Activated effector memory CD4-positive, alpha-beta T cell treated with anti-CD3 and anti-CD28 coated beads, Interleukin-2, amount 50 U/mL, for 16 hours (primary cell): ENCODE measurements around the gene OTOP3.
"Not testable (repeated sequence)": the region's sequence is repeated elsewhere in the genome, so short reads cannot be mapped to it uniquely, and the experiment has no call there.

Source experiments
- DNase-seq: peaks from one replicate; pipeline ENCODE4 v3.0.0-alpha.2; 2020

OTOP3 gene

DNA sequence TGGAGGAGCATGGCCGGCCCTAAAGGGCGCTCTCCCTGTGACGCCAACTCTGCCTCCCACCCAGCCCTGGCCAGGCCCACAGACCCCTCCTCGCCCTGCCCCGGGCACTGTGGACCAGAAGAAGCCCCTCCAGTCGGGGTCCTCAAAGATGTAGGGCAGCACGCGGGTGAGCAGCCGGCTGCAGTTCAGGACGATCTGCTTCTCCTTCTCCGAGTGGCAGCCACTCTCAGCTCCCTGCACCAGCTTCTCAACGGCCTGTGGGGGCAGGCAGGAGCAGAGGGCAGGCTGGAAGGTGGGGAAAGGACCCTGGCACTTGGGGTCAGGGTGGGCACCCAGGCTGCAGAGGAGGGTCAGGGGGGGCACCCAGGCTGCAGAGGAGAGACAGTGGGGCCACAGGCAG, 28.0 kb downstream of the OTOP3 start:
- DNase-seq, result no peak

DNA sequence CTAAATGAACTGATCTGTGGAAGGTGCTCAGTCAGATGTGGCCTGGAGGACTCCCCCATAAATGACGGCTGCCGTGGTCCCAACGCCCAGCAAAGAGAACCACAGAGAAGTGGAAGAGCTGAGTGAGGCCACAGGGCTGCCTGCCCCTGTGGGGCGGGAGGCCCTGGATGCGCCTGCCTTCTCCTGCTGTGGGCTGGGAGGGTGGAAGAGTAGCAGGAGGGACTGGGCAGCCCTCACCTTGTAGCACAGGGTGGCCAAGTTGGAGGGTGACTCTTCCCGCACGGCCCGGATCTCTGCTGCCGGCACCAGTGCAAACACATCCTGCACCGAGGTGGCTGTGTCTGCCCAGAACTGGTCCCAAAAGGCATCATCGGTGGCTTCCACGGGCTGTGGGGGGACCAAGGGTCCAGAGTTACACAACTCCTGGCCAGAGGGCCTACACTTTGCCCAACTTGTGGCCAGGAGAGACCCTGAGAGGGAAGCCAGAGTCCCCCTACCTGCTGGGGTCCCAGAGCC, 28.6 kb downstream of the OTOP3 start:
- no peak for DNase-seq

DNA sequence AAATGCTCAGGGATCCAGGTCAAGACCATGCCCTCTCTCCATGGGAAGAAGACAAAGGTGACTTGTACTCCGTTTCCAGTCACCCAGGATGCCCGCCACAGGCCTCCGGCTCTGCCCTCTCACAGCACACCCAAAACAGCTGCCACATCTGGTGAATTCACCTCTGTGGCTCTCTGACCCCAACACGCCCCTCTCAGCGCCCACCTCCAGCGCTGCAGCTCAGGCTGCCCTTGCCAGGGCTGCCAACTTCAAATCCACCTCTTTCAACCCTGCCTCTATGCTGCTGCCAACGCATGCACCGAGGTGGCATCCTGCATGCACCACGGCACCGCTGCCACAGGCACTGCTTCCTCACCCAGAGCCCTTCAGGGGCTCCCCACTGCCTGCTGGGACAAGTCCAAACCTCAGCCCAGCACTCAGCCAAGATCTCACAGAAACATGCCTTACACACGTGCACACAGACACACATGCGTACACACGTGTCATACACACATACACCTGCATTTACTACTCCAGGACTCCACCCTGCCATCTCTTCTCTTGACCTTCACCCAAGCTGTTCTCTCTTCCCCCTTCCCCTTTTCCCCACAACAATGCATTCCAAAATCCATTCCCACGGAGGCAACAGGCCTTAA, 29.4 kb downstream of the OTOP3 start:
- no peak for DNase-seq

DNA sequence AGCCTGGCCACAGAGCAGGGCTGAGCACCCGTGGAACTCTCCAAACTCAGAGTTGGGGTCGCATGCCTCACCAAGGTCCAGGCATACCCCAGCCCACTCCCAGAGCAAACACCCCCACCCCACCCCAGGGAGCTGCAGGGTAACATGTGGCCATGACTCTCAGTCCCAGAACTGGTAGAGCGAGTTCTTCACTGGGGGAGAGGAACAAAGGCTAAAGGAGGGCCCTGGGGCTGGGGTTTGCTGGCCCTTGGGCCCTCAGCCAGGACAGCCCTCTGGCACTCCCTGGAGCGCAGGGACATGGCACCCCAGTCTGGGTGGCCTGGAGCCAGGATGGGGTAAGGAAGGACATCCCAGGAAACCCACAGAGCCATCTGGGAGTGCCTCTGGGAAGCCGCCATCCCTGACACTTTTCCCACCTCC, 32.7 kb downstream of the OTOP3 start:
- DNase-seq, result no peak

DNA sequence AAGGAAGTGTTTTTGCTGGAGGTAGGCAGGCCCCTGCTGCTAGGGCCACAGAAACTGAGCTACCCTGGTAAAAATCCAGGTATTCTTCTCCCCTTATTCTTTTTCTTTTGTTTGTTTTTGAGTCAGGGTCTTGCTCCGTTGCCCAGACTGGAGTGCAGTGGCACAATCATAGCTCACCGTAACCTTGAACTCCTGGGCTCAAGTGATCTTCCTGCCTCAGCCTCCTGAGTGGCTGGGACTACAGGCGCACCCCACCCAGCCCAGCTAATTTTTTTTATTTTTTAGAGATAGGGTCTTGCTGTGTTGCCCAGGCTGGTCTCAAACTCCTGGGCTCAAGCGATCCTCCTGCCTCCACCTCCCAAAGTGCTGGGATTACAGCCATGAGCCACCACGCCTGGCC, 33.8 kb downstream of the OTOP3 start:
- DNase-seq, result not testable (repeated sequence)

DNA sequence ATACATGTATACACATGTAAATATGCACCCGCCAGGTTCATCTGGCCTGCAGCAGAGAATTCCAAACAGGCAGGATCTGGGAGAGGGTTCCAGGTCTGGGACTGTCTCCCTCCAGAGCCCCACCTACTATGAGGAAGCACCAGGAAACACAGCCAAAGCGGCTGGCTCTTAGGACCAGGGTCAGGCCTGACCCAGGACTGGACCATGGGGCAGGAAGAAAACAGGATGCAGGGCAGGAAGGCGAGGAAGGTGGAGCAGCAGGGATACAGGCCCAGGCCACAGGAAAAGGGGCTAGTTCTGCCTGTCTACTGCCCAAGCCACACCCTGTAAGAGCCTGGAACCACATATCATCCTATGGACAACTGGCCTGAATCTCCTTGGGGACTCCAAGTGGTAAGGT, 34.7 kb downstream of the OTOP3 start:
- DNase-seq, result no peak

DNA sequence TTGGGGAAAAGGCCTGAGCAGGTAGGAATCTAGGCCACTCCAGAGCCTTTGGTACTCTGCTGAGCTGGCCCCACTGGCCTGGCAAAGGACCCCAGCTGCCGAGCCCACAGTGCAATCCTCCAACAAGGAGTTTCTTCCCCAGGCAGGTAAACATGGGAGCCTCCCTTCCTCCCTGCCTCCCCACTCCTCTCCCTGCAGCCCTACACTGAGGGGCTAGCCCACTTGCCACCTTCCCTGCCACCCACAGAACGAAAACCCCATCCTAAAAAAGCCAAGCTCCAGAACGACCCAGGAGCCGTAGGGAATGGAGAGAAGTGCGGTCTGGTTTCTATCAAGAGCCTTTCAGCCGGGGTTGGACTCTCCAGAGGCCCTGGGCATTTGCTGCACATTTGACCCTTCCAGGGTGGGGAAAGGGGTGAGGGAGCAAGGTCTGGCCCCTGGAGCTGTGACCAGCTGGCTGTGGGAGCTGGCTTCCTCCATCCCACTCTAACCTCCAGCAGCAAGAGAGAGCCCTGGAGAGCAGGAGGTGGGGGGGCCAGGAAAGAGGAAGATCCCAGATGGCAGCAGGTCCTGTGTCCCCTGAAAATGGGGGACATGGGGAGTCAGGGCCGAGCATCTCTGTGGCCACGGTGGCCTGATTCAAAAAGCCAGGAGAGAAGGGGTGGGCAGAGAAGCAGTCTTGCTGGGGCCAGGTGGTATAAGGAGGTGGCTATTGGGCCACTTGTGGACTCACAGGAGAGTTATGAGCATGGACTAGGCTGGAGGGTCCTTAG, 35.6 kb downstream of the OTOP3 start:
- DNase-seq, result no peak

DNA sequence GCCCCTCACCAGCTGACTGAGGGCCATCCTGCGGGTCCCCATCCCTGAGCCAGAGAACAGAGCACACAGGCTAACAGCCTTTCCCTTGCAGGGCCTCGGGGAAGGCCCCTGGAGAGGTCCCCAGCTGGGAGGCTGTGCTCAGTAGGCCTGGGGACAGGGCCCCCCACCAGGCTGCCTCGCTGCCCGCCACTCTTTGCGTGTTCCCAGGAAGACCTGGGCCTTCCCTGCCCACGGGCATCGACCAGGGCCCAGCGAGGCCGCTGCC, 36.1 kb downstream of the OTOP3 start:
- DNase-seq, result no peak

DNA sequence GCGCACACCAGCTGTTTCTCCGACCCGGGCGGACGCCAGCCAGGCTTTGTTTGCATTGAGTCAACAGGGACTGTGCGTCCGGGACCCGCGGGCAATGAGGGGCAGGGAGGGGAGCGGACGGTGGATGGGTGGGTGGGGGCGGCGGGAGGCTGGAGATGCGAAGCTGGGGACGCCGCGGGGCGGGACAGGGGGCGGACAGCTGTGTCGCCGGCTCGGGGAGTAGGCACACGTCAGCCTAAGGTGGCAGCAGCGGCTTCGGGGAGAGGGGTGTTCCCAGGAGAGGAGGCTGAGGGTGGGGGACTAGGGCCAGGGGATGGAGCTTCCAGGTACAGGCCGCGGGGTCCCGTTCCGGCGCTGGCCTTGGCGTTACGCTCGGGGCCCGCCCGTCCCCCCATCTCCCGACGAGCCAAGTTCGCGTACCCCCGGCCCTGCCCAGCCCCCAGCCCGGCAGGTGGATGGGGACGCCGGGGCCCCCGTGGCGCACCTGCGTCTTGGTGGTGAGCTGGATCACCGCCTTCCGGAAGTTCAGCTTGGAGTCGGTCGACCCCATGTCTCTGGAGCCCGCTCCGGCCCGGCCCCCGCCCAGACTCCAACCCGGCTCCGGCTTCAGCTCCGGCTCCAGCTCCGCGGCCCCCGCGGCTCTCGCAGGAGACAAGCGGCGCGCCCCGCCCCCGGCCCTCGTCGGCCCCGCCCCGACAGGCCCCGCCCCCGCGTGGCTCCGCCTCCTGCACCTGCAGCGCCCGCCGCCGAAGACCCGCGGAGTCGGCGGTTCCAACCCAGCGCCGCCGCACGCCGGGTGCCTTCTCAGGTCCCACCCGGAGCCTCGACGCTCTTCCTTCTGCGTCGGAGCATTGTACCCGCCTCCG, 36.6 kb downstream of the OTOP3 start, which contains the start of gene HID1:
HID1 (minus strand) TSS at position 653 of the 866 bp plus-strand sequence; CDS start at position 550, 103 bp downstream.
- DNase-seq, result peak; percentile 92

DNA sequence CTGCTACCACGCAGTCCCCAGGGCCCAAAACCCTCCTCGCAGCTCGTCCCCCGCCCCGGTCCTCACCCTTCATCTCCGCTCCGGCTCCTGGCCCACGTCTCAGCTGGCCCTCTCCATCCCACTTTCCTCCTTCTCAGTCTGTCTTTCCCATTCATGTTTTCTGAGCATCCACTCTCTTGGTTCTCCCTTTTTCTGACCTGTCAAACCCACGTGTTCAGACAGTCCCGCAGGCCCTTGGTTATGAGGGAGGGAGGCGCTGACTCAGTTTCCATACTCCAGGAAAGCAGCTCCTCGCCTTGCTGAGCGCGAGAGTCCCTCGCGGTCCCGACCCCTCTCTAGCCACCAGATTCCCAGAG, 37.3 kb downstream of the OTOP3 start:
- no peak for DNase-seq

DNA sequence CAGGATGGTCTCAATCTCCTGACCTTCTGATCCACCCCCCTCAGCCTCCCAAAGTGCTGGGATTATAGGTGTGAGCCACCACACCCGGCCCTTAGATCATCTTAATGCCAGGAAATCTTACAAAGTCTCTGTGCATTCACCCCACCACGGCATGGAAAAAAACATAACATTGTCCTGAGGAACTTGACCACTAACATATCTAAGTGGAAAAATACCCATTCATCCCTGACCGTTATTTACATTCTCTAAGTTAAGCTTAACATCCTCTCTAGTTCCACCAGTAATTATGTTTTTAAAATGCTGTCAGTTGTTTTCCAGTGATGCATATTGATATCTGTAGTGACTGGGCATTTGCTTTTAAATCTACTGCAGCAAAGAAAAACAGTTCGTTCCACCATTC, 40.2 kb downstream of the OTOP3 start:
- DNase-seq, result no peak

DNA sequence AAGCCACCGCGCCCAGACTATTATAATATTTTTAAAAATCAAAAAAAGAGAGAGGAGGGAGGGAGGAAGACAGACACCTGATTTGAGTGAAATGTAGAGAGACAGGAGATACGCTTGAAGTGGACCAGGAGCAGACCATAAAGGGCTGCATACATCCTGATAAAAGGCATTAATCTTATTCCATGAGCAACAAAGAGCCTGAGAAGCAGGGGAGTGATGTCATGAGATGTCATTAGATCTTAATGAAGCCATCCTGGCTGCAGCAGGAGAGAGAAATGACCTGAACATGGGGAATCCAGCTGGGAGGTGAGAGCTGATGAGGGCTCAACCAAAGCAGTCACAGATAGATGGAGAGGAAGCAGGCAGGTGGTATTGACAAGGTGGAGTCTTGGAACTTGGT, 42.1 kb downstream of the OTOP3 start:
- DNase-seq, result no peak

DNA sequence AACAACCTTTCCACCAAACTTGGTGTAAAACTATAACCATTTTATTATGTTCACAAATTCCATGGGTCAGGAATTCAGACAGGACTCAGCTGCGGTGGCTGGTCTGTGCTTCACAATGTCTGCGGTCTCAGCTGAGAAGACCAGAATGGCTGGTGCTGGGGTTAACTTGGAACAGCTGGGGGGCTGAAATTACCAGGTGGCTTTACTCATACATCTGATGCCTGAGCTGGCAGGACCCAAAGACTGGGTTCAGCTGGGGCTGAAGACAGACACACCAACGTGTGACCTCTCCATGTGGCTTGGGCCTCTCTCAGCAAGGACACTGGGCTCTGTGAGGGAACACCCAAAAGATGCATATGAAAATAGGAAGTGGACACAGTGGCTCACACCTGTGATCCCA, 42.5 kb downstream of the OTOP3 start:
- no peak for DNase-seq

DNA sequence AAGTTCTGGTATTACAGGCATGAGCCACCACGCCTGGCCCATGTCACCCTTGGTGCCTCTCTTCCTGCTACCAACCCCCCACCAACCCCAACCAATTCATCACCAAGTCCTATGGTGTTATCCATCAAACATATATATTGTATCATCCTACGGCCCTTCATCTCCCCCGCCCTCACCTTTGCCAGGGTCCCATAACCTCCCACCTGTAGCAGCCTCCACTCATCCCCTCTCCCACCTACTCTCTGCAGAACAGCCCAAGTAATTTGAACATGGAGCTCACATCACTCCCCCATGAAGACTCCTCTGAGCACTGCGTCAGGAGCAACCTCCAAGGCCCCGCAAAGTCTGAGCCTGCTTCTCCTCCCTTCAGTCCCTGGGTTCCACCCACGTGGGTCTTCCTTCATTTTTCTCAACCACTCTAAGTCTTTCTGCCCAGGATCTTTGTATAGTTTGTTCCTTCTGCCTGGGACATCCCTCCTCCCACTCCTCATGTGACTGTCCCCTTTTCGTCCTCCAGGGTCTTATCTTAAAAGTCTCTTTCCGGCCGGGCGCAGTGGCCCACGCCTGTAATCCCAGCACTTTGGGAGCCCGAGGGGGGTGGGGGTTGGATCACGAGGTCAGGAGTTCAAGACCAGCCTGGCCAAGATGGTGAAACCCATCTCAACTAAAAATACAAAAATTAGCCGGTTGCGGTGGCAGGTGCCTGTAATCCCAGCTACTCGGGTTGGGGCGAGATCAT, 43.9 kb downstream of the OTOP3 start:
- no peak for DNase-seq

DNA sequence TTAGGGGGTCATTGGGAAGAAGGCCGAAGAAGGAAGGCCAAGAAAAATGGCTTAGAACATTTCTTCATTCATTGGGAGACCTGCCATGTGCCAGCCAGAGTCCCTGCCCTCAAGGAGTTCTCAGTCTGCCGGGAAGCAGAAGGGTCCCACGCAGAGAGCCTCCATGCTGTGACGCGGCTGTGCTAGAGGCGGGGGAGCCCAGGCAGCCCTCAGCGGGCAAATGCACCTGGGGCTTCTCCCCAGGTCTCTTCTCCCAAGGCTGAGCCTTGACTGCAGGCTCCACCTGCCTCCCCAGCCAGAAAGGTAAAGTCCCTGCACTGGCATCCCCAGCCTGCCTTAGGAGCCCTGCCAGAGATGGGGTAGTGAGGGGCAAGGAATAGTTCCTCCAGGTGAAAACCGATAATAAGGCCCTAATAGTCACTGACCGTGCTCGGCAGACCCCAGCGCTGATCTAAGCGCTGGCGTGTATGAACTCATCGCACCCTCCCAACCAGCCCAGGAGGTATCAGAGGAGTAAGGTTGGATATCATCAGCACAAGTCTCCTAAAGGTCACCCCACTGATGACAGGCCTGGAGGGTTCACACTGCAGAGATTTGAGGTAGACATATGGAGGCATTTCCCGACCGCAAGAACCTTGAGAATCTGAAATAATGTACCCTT, 45.8 kb downstream of the OTOP3 start:
- no peak for DNase-seq

DNA sequence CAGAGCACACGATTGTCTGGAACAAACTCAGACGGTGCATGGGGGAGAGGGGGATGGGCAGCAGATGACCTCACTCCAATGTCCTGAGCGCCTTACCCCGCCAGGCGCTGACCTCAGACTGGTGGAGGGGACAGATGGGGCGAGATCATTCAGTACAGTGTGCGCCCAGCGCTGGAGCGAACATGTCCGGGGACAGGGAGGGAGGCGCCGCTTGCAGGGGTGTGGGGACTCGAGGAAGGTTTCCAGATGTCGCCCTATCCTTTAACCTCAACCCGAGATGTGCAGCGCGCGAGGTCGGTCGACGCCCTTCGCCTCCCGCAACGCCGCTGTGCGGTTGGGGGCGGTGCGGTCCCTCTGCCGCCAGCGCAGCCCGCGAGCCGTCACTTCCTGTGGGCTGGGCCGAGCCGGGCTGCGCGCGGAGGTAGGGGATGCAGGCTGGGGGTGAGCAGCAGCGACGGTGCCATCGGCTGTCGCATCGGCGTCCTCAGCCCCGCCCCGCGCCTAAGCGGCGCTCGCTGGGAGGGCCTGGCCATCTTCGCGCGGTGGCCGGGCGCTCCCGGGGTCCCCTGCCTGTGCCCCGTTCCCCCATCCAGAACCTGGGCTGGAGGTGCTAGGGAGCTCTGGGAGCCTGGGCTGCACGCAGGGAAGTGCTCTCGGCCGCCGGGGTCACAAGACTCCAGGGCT, 46.4 kb downstream of the OTOP3 start:
- DNase-seq, result peak; percentile 93

DNA sequence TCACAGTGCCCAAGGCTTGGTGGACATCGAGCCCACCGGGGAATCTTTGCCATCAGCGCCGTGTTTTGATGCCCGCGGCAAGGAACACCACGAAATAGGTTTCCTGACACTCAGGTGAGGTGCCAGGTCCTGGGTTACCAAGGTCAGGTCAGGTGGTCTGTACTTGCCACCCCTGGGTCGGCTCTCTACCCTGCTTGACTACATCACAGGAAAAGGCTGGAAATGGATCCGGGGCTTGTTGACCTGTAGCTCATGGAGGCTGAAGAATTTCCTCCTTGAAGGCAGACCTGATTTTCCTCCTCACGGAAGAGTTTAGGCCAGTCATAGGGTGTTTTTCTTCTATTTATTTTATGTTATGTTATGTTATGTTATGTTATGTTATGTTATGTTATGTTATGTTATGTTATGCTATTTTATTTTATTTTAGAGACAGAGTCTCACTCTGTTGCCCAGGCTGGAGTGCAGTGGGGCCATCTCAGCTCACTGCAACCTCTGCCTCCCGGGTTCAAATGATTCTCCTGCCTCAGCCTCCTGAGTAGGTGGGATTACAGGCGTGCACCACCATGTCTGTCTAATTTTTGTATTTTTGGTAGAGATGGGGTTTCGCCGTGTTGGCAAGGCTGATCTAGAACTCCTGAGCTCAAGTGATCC, 47.1 kb downstream of the OTOP3 start:
- DNase-seq, result not testable (repeated sequence)

DNA sequence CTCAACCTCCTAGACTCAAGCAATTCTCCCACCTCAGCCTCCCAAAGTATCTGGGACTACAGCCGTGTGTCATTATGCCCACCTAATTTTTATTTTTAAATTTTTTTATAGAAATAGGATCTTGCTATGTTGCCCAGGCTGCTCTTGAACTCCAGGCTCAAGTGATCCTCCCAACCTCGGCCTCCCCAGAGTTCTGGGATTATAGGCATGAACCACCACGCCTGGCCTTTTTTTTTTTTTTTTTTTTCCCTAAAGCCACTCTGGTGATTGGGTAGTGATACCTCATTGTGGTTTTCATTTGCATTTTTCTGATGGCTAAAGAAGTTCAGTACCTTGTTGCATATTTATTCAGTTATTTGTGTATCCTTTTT, 50.5 kb downstream of the OTOP3 start:
- DNase-seq, result no peak

DNA sequence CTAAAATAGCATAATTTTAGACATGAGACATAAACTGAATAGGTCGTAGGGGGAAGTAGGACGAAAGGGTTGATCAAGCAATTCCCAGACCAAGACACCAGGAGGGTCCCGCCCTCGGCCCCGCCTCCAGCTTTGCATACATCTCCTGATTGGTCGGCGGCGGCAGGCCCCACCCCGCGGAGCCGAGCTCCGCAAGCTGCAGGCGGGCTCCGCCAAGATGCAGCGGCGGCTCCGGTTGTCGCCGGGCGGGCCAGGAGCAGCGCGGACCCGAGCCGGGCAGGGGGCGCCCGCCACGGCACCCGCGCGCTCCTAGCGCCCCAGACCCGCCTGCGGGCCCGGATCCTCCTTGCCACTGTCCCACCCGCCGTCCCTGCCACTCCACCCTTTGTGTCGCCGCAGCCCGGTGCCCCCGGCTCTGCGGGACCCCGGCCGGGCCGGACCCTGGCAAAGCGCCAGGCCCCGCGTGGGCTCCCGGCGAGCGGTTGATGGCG, 51.8 kb downstream of the OTOP3 start, which contains the start of gene CDR2L:
CDR2L (plus strand) TSS at position 215 of the 491 bp plus-strand sequence. CDS start 412 bp downstream, outside the sequence.
- peak; percentile 97 for DNase-seq

DNA sequence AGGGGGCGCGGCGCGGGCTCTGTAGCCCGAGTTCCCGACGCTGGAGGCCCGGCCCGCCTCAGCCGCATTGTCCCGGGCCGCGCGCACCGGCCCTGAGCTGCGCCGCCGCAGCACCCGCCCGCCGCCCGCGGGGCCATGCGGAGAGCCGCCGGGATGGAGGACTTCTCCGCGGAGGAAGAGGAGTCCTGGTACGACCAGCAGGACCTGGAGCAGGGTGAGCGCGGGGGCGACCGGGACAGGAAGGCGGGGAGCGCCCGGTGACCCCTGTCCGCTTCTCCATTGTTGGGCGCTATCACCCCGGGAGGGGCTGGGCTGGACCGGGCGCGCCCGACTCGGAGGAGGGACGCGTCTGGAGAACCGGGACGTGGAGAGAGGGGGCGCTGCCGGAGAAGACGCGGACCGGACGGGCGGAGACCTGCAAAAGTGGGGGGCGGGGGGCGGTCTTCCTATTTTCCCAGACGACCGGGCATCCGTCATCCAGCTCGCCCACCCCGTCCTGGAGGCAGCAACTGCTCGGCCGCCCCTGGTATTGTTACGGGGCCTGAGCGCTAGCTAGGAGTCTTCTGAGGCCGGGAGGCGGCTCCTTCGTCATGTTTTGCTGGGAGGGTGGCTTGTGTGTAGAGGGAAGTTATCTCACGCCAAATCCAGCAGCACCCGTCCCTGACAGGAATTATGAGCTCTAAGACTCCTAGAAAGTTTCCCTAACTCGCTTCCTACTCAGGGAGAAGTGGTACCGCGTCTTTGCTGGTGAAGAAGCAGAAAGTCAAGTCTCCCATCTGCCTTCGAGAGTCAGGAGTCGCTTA, 52.4 kb downstream of the OTOP3 start:
- DNase-seq, result peak; percentile 67
